NB4 (cell line): ENCODE data around the gene RNF11.

Source experiments
- DNase-seq: peaks from one replicate; pipeline ENCODE4 v3.0.0; 2010; ENCODE audit warnings: low read depth
- H3K4me3 ChIP-seq: one replicate; pipeline ENCODE4 v1.5.1; 2011; ENCODE audit warnings: mild to moderate bottlenecking, low read depth, low read length, moderate library complexity
- MYC ChIP-seq: IDR thresholded peaks from 2 replicates; pipeline ENCODE4 v1.6.1; 2011; ENCODE audit warnings: low read depth, low read length
- POLR2A ChIP-seq: IDR thresholded peaks from 2 replicates; pipeline ENCODE4 v1.6.1; 2011; ENCODE audit warnings: mild to moderate bottlenecking; ENCODE audit not compliant: insufficient read length; ENCODE audit errors: extremely low read depth
- TF ChIP-seq, protein P1 (sequence below): IDR thresholded peaks from 2 replicates; pipeline ENCODE4 v1.6.1; 2011; ENCODE audit warnings: low read depth, low read length
- TF ChIP-seq, protein P2 (sequence below): IDR thresholded peaks from one replicate; pipeline ENCODE4 v1.5.1; 2012; ENCODE audit warnings: low read depth, low read length

The RNF11 gene

DNA sequence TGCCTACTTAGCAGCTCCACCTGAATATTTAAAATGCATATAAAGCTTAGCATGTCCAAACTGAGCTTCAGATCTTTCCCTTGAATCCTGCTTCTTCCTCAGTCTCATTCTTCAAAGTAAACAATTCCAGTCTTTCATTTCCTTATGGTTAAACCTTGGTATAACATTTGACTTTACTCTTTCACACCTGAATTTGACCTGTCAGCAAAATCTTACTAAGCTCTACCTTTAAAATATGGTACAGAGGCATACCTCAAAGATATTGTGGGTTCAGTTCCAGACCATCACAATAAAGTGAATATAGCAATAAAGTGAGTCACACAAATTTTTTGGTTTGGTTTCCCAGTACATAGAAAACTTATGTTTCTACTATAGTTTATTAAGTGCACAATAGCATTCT is 42.5 kb upstream of the RNF11 start:
- no peak for DNase-seq
- no peak overlapping the region for H3K4me3 ChIP-seq
- TF ChIP-seq, protein P1, sequence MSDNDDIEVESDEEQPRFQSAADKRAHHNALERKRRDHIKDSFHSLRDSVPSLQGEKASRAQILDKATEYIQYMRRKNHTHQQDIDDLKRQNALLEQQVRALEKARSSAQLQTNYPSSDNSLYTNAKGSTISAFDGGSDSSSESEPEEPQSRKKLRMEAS = no peak
- TF ChIP-seq MYC (no peak), POLR2A (no peak)
- TF ChIP-seq, protein P2, sequence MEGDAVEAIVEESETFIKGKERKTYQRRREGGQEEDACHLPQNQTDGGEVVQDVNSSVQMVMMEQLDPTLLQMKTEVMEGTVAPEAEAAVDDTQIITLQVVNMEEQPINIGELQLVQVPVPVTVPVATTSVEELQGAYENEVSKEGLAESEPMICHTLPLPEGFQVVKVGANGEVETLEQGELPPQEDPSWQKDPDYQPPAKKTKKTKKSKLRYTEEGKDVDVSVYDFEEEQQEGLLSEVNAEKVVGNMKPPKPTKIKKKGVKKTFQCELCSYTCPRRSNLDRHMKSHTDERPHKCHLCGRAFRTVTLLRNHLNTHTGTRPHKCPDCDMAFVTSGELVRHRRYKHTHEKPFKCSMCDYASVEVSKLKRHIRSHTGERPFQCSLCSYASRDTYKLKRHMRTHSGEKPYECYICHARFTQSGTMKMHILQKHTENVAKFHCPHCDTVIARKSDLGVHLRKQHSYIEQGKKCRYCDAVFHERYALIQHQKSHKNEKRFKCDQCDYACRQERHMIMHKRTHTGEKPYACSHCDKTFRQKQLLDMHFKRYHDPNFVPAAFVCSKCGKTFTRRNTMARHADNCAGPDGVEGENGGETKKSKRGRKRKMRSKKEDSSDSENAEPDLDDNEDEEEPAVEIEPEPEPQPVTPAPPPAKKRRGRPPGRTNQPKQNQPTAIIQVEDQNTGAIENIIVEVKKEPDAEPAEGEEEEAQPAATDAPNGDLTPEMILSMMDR = no peak

DNA sequence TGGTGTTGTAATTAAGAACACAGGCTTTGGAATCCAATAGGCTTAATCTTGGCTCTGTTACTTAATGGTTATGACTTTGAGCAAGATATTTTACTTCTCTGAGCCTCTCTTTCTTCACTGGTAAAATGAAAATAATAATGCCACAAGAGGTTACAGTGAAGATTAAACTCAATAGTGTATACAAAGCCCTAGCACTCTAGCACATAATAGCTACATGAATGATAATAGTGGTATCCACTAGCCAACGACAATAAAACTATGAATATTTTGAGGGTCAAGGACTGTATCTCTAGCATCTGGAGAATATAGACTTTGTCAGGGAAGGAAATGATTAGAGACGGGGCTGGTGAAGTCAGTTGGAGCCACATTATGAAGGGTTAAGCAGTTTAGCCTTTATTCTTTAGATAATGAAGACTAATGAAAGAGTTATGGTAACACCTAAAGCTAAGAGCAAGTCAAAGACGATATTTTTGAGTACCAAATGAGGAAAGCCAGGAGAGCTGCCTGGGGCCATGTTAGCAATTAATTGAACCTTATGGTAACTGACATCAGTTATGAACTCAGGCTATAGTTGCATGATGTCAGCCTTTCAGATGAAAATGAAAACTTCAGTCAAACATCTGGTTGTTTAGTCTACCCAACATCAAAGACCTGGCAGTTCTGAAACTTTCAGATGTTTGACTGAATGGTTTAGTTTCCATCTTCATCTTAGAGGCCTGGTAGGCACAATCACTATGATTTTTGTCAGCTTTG is 32.8 kb upstream of the RNF11 start:
- TF ChIP-seq POLR2A (no peak), MYC (no peak)
- TF ChIP-seq, protein P1 = no peak
- TF ChIP-seq, protein P2 = no peak
- no peak for DNase-seq
- H3K4me3 ChIP-seq = no peak overlapping the region

DNA sequence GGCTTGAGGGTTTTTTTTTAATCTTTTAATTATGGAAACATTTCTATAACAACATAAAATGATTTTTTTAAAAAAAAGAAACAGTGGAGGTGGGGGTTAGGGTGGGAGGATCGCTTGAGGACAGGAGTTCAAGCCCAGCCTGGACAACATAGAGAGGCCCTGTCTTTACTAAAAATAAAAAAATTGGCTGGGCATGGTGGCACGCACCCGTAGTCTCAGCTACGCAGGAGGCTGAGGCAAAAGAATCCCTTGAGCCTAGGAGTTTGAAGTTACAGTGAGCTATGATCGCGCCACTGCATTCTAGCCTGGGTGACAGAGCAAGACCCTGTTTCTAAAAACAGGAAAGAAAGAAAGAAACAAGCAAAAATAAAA is 32.2 kb upstream of the RNF11 start:
- H3K4me3 ChIP-seq = no peak overlapping the region
- DNase-seq = no peak
- TF ChIP-seq, protein P1 = no peak
- no peak for TF ChIP-seq MYC
- TF ChIP-seq, protein P2 = no peak
- TF ChIP-seq POLR2A = no peak

DNA sequence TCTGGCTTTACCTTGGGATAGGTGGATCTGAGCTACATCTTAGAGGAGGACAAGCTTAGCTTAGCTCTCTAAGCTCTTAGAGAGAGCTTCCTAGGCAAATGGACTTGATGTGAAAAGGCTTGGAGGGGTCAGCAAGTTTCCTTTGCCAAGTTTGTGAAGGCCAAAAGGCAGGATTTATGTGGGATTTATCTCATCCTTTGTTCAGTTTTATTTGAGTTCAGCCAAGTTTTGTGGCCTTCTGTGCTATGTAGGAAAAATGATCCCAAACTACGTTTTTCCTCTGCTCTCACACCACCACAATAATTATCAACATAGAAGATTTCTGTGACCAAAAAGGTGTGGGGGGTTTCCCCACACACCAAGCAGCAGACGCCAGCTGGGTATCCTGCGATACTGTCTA is 26.0 kb upstream of the RNF11 start:
- TF ChIP-seq MYC = no peak
- TF ChIP-seq, protein P2 = no peak
- H3K4me3 ChIP-seq = no peak overlapping the region
- DNase-seq = no peak

DNA sequence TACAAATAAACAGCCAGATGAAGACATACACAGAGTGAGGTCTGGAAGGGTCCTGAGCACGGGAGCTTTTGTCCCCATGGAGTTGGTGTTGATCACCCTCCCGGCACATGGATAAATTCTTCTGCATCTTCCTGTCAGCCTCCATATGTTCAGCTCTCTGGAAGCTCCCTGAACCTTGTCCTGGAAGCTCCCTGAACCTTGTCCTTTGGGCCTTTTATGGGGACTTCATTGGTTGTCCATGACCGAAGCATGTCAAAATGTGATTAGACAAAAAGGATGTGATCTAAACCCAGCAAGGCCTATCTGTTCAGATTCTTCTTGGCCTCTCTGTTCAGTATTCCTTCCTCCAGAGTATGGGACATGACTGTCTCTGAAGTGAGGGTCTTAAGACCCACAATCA is 25.4 kb upstream of the RNF11 start:
- H3K4me3 ChIP-seq = no peak overlapping the region
- DNase-seq = no peak

More for the DNA sequence above, 25.4 kb upstream of the RNF11 start:
- TF ChIP-seq POLR2A (no peak), MYC (no peak)
- TF ChIP-seq, protein P1 = no peak
- TF ChIP-seq, protein P2 = no peak
